Measurements from ENCODE around the gene SMG7. TPM values are rescaled to one million over a fixed set of nuclear protein-coding genes. Genes with fewer than 3 reads are reported as not detected.

The SMG7 gene
- total RNA-seq, 1 experiment from 2014 or later, result 65.2 TPM

DNA sequence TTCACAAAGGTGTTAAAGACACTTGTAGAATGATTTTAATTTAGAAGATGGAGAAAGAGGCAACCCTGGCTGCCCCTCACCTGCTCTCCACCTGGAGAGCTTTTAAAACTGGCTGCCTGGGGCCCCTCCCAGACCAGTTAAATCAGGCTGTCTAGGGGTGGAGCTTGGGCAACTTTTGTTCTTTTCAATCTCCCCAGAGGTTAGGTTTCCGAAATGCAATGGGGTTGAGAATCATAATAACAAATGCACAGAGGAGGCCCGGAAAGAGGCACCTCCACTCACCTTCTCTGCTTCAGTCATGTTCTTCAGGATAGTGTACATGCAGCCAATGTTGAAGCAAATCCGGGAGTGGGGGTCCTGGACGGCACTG lies 117.6 kb downstream of the SMG7 start:
- H3K4me3 ChIP-seq (ENCODE audit: low read depth in 2 of 2, low read length in 2 of 2), result no peak overlapping the region
- TF ChIP-seq SIN3A (IDR thresholded peaks at IDR 0.05; ENCODE audit: borderline replicate concordance, insufficient read depth, low read depth, low read length), result no peak
- TF ChIP-seq, protein P1, sequence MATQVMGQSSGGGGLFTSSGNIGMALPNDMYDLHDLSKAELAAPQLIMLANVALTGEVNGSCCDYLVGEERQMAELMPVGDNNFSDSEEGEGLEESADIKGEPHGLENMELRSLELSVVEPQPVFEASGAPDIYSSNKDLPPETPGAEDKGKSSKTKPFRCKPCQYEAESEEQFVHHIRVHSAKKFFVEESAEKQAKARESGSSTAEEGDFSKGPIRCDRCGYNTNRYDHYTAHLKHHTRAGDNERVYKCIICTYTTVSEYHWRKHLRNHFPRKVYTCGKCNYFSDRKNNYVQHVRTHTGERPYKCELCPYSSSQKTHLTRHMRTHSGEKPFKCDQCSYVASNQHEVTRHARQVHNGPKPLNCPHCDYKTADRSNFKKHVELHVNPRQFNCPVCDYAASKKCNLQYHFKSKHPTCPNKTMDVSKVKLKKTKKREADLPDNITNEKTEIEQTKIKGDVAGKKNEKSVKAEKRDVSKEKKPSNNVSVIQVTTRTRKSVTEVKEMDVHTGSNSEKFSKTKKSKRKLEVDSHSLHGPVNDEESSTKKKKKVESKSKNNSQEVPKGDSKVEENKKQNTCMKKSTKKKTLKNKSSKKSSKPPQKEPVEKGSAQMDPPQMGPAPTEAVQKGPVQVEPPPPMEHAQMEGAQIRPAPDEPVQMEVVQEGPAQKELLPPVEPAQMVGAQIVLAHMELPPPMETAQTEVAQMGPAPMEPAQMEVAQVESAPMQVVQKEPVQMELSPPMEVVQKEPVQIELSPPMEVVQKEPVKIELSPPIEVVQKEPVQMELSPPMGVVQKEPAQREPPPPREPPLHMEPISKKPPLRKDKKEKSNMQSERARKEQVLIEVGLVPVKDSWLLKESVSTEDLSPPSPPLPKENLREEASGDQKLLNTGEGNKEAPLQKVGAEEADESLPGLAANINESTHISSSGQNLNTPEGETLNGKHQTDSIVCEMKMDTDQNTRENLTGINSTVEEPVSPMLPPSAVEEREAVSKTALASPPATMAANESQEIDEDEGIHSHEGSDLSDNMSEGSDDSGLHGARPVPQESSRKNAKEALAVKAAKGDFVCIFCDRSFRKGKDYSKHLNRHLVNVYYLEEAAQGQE (IDR thresholded peaks at IDR 0.05; ENCODE audit: insufficient read depth in 1 of 2, low read depth in 2 of 2, low read length in 1 of 2), result no peak
- TF ChIP-seq, protein P2, sequence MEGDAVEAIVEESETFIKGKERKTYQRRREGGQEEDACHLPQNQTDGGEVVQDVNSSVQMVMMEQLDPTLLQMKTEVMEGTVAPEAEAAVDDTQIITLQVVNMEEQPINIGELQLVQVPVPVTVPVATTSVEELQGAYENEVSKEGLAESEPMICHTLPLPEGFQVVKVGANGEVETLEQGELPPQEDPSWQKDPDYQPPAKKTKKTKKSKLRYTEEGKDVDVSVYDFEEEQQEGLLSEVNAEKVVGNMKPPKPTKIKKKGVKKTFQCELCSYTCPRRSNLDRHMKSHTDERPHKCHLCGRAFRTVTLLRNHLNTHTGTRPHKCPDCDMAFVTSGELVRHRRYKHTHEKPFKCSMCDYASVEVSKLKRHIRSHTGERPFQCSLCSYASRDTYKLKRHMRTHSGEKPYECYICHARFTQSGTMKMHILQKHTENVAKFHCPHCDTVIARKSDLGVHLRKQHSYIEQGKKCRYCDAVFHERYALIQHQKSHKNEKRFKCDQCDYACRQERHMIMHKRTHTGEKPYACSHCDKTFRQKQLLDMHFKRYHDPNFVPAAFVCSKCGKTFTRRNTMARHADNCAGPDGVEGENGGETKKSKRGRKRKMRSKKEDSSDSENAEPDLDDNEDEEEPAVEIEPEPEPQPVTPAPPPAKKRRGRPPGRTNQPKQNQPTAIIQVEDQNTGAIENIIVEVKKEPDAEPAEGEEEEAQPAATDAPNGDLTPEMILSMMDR (IDR thresholded peaks at IDR 0.05), result no peak
- no peak for TF ChIP-seq TCF7L2 (IDR thresholded peaks at IDR 0.05; ENCODE audit: low read depth, low read length)
- TF ChIP-seq POLR2AphosphoS5 (IDR thresholded peaks at IDR 0.05; ENCODE audit: low read depth, low read length), result no peak
- no peaks in the 10 kb centered on the region for H3K9me3 ChIP-seq (ENCODE audit: control insufficient read depth, insufficient read depth, low read depth, low read length)
- no peak overlapping the region for H3K27ac ChIP-seq (ENCODE audit: low read length)
- ChIA-PET POLR2A (interaction anchor here (0.6 kb wide), 1 partner anchor 1730 kb away, joined by 7 read pairs; no protein-coding TSS in a partner anchor), CTCF (no interaction called here)
- no peaks in the 10 kb centered on the region for H3K4me1 ChIP-seq (ENCODE audit: control insufficient read depth, insufficient read depth, low read length)
- H3K36me3 ChIP-seq (ENCODE audit: control insufficient read depth, insufficient read depth, low read length), result no peaks in the 10 kb centered on the region
- DNase-seq (ENCODE audit: low read depth, low spot score), result no peak
- H3K27me3 ChIP-seq (ENCODE audit: control insufficient read depth, insufficient read depth, low read length), result 0 out of 2 replicates have a peak, but pooled peaks cover 4% of the 10 kb centered on the region
- BruUV-seq (replicated peaks), result no TSS peak
- no peak for ATAC-seq
- intact Hi-C loops (cut with micrococcal nuclease; ENCODE audit: unreplicated experiment) (no loop called here), in situ Hi-C loops (cut with HindIII; ENCODE audit: low pct_unique_long_range_greater_than_20kb, low sequenced_read_pairs) (no loop called here)

DNA sequence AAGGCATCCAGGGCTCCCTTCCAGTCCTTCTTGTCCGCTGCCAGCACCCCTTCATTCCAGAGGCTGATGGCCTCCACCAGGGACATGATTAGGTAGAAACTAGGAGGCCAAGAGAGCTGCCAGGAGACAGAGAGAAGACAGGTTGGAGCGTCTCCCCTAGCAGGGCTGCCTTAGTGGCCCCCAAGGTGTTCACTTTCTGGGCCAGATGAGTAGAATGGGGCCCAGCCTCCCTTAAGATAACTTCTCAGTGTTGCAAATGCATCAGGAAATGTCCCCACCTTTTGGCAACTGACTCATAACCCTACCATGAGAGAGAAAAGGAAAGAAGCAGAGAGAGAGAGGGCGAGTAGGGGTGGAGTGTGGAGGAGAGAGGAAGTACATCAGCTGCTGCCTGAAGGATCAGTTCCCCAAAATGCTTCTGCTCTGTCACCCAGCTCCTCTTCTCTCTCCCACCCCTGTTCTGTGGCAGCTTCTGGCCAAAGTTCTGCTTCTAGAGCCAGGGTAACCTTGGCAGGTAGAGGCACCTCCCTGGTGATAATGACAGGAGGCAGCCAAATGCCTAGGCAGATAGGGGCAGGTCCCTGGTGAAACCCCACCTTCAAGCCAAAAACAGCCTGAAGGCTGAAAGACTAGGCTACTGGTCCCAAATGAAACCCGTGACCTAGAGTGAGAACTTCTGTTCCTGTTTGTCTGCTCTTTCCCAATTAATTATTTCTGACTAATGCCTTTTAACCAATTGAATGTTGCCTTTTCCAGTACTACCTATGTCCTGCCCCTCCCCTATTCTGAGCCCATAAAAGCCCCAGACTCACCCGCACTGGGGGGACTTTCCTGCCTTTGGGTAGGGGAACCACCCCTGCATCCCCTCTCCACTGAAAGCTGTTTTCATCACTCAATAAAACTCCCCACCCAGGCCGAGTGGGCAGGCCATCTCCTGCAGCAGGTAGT lies 118.2 kb downstream of the SMG7 start, which contains the start of gene NCF2:
Gene NCF2, minus strand, starts transcription at position 216 of the 948 bp plus-strand sequence. Its CDS starts 130 bp downstream, at position 86.
- Histone ChIP-seq H3K27me3 (ENCODE audit: control insufficient read depth, insufficient read depth, low read length) (0 out of 2 replicates have a peak, but pooled peaks cover 6% of the 10 kb centered on the region), H3K4me1 (ENCODE audit: control insufficient read depth, insufficient read depth, low read length) (no peaks in the 10 kb centered on the region), H3K27ac (ENCODE audit: low read length) (no peak within 1 kb of the TSS), H3K36me3 (ENCODE audit: control insufficient read depth, insufficient read depth, low read length) (no peaks in the 10 kb centered on the region), H3K4me3 (ENCODE audit: low read depth in 2 of 2, low read length in 2 of 2) (no peak within 1 kb of the TSS), H3K9me3 (ENCODE audit: control insufficient read depth, insufficient read depth, low read depth, low read length) (no peaks in the 10 kb centered on the region)
- in situ Hi-C loops (cut with HindIII; ENCODE audit: low pct_unique_long_range_greater_than_20kb, low sequenced_read_pairs) (no loop called here), intact Hi-C loops (cut with micrococcal nuclease; ENCODE audit: unreplicated experiment) (no loop called here)
- no peak for DNase-seq (ENCODE audit: low read depth, low spot score)
- TF ChIP-seq, protein P2 (IDR thresholded peaks at IDR 0.05), result no peak
- TF ChIP-seq, protein P1 (IDR thresholded peaks at IDR 0.05; ENCODE audit: insufficient read depth in 1 of 2, low read depth in 2 of 2, low read length in 1 of 2), result no peak
- TF ChIP-seq POLR2AphosphoS5 (IDR thresholded peaks at IDR 0.05; ENCODE audit: low read depth, low read length) (no peak), SIN3A (IDR thresholded peaks at IDR 0.05; ENCODE audit: borderline replicate concordance, insufficient read depth, low read depth, low read length) (no peak), TCF7L2 (IDR thresholded peaks at IDR 0.05; ENCODE audit: low read depth, low read length) (no peak)
- POLR2A ChIA-PET, result no interaction called here
- no peak; the same call in 1 of the 2 replicates for ATAC-seq
- CTCF ChIA-PET, result no interaction called here
- no TSS peak for BruUV-seq (replicated peaks)
